MCF 10A (cell line): Measurements from ENCODE around the gene SDK1. TPM values are rescaled to one million over a fixed set of nuclear protein-coding genes. Genes with fewer than 3 reads are reported as not detected.

Experiments used
- BruUV-seq: library from RNA; stranded (reverse); fragments of 400-500 nt; replicated peaks from 2 replicates; lab custom pipeline; 2021; lab: Mats Ljungman, UMichigan
- CTCF ChIA-PET: fragments of 300-600 bp; sonication (Branson Sonifier 250); formaldehyde crosslinking; extraction: SDS; loops from one replicate; lab custom pipeline; 2021; ENCODE audit warnings: antibody characterized with exemption, inconsistent platforms; lab: Yijun Ruan, JAX
- POLR2A ChIA-PET: fragments of 300-600, 350-650 bp; sonication (Branson Sonifier 250); formaldehyde crosslinking; extraction: SDS; loops from one replicate; lab custom pipeline; 2020; ENCODE audit warnings: antibody characterized with exemption, inconsistent platforms; lab: Yijun Ruan, JAX
- DNase-seq: peaks from one replicate; pipeline ENCODE4 v3.0.0-alpha.2; 2018; ENCODE audit not compliant: unreplicated experiment
- H3K27ac Mint-ChIP-seq: one replicate; pipeline ENCODE4 v1.8.0; 2022; ENCODE audit warnings: mild to moderate bottlenecking, low read depth, mixed read lengths; ENCODE audit not compliant: unreplicated experiment
- H3K27me3 Mint-ChIP-seq: one replicate; pipeline ENCODE4 v1.8.0; 2022; ENCODE audit warnings: mixed read lengths; ENCODE audit not compliant: insufficient read depth, unreplicated experiment
- H3K36me3 Mint-ChIP-seq: one replicate; pipeline ENCODE4 v1.8.0; 2022; ENCODE audit warnings: mild to moderate bottlenecking, moderate library complexity, mixed read lengths; ENCODE audit not compliant: insufficient read depth, unreplicated experiment
- H3K4me1 Mint-ChIP-seq: one replicate; pipeline ENCODE4 v1.8.0; 2022; ENCODE audit warnings: mixed read lengths; ENCODE audit not compliant: insufficient read depth, unreplicated experiment
- H3K4me3 Mint-ChIP-seq: one replicate; pipeline ENCODE4 v1.8.0; 2022; ENCODE audit warnings: mild to moderate bottlenecking, moderate library complexity, mixed read lengths; ENCODE audit not compliant: unreplicated experiment
- H3K9me3 Mint-ChIP-seq: one replicate; pipeline ENCODE4 v1.8.0; 2022; ENCODE audit warnings: mixed read lengths; ENCODE audit not compliant: unreplicated experiment
- intact Hi-C: fragments of 100-400 bp; cut with micrococcal nuclease; formaldehyde crosslinking; loops from 2 replicates; pipeline ENCODE4 v1.14.1; 2022
- total RNA-seq: library from RNA; stranded (reverse); gene quantifications from 2 replicates; pipeline ENCODE4 v1.2.3, GENCODE V29; 2022
- TF ChIP-seq, protein P1 (sequence below): fragments of 200-600 bp; IDR thresholded peaks from one replicate; pipeline ENCODE4 v1.8.0; 2022; ENCODE audit warnings: antibody characterized with exemption, mild to moderate bottlenecking; ENCODE audit not compliant: unreplicated experiment

SDK1 gene
- total RNA-seq, 1 experiment from 2014 or later: 3.3 TPM

DNA sequence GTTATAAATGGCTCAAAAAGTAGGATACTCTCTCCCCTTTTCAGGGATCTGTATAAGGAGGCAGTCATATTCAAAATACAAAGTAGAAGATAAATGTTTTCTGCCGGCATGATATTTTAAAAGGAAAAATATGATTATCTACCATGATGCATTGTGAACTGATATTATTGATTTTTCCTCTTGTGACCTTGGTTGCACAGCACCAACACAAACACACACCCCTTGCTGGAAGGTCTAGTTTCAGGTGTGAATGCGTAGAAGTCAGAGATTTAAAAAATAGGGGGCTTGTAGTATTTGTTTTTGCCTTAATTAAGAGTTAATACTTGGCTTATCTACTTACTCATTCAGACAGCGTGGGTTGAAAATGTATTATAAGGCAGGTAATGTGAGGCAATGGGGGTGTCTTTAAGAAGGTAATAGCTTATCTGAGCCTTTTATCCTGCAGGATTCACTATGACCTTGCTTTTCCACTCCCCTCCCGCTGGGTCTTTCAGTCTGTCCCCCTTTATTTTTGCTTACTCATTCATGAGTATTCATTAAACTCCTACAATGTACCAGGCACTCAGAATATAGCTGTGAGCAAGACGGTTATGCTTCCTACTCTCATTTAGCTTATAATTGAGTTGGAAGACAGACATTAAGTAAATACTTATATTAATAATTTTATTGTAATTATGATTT lies 390.6 kb downstream of the SDK1 start:
- Mint-ChIP-seq H3K9me3 (no peaks in the 10 kb centered on the region), H3K27ac (no peak overlapping the region), H3K4me1 (no peaks in the 10 kb centered on the region), H3K27me3 (no peaks in the 10 kb centered on the region), H3K4me3 (no peak overlapping the region), H3K36me3 (no peaks in the 10 kb centered on the region)
- no peak for DNase-seq
- intact Hi-C loops: no loop called here
- ChIA-PET POLR2A (interaction anchor here (0.6 kb wide), 1 partner anchor 224 kb away, joined by 3 read pairs; no protein-coding TSS in a partner anchor), CTCF (interaction anchor here (0.6 kb wide), 3 partner anchors 9 to 828 kb away, joined by 3 read pairs; no protein-coding TSS in a partner anchor)
- TF ChIP-seq, protein P1, sequence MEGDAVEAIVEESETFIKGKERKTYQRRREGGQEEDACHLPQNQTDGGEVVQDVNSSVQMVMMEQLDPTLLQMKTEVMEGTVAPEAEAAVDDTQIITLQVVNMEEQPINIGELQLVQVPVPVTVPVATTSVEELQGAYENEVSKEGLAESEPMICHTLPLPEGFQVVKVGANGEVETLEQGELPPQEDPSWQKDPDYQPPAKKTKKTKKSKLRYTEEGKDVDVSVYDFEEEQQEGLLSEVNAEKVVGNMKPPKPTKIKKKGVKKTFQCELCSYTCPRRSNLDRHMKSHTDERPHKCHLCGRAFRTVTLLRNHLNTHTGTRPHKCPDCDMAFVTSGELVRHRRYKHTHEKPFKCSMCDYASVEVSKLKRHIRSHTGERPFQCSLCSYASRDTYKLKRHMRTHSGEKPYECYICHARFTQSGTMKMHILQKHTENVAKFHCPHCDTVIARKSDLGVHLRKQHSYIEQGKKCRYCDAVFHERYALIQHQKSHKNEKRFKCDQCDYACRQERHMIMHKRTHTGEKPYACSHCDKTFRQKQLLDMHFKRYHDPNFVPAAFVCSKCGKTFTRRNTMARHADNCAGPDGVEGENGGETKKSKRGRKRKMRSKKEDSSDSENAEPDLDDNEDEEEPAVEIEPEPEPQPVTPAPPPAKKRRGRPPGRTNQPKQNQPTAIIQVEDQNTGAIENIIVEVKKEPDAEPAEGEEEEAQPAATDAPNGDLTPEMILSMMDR: no peak
- no TSS peak for BruUV-seq

DNA sequence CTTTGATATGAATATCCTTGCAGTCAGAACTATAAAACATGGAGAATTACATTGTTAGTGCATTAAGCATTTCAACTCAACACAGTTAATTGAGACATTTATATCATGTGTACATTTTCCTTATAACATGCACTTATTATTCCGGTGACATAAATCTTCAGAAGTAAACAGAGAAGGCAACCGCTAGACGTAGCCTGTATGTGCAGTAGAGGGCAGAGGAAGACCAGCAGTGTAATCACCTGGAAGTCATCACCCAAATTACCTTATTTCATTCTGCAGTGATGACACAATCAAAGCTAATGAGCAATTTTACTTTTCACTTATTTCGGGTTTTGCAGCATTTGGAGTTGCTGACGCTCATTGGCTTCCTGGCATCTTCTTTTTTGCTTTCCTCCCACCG lies 394.6 kb downstream of the SDK1 start:
- Mint-ChIP-seq H3K27ac (no peak overlapping the region), H3K36me3 (no peaks in the 10 kb centered on the region), H3K27me3 (no peaks in the 10 kb centered on the region), H3K4me1 (no peaks in the 10 kb centered on the region), H3K4me3 (no peak overlapping the region), H3K9me3 (no peaks in the 10 kb centered on the region)
- CTCF ChIA-PET: interaction anchor here (0.6 to 2.7 kb wide), 4 partner anchors 195 to 1611 kb away, joined by 3 to 9 read pairs (median 4); no protein-coding TSS in a partner anchor
- TF ChIP-seq, protein P1: peak; percentile 22
- DNase-seq: peak; percentile 35
- intact Hi-C loops: loop anchor here (1.0 kb wide), 3 partner anchors 202 to 936 kb away; no protein-coding TSS in a partner anchor
- no TSS peak for BruUV-seq
- POLR2A ChIA-PET: no interaction called here

GRCh38 chr7:3696113-3696512 lies 395.1 kb downstream of the SDK1 start:
- no peak for DNase-seq
- Mint-ChIP-seq H3K27me3 (no peaks in the 10 kb centered on the region), H3K4me3 (no peak overlapping the region), H3K9me3 (no peaks in the 10 kb centered on the region), H3K36me3 (no peaks in the 10 kb centered on the region), H3K27ac (no peak overlapping the region), H3K4me1 (no peaks in the 10 kb centered on the region)
- ChIA-PET POLR2A (no interaction called here), CTCF (interaction anchor here (0.6 kb wide), 1 partner anchor 1612 kb away, joined by 4 read pairs; no protein-coding TSS in a partner anchor)
- intact Hi-C loops: no loop called here
- TF ChIP-seq, protein P1: no peak
- BruUV-seq: no TSS peak

- H3K27ac Mint-ChIP-seq: no peak overlapping the region
- CTCF ChIA-PET: interaction anchor here (0.6 kb wide), 1 partner anchor 944 kb away, joined by 5 read pairs; no protein-coding TSS in a partner anchor
Measured at GRCh38 chr7:3697472-3697871, 396.4 kb downstream of the SDK1 start.

More at GRCh38 chr7:3697472-3697871, 396.4 kb downstream of the SDK1 start:
- no peak overlapping the region for H3K4me3 Mint-ChIP-seq
- intact Hi-C loops: no loop called here
- H3K4me1 Mint-ChIP-seq: no peaks in the 10 kb centered on the region
- TF ChIP-seq, protein P1: no peak
- no TSS peak for BruUV-seq
- H3K27me3 Mint-ChIP-seq: no peaks in the 10 kb centered on the region
- no peaks in the 10 kb centered on the region for H3K36me3 Mint-ChIP-seq
- POLR2A ChIA-PET: no interaction called here
- H3K9me3 Mint-ChIP-seq: no peaks in the 10 kb centered on the region
- DNase-seq: no peak
